HepG2 (cell line): ENCODE data around the gene LITAFD. TPM values are rescaled to one million over a fixed set of nuclear protein-coding genes. Genes with fewer than 3 reads are reported as not detected.

Experiments used
- AKNA ChIP-seq: sonication (generic); formaldehyde crosslinking; IDR thresholded peaks from 2 replicates; pipeline ENCODE4 v1.4.0; 2020; ENCODE audit warnings: missing genetic modification reagents, borderline replicate concordance
- ARNT ChIP-seq: fragments of 450-650 bp; IDR thresholded peaks from 2 replicates; pipeline ENCODE4 v1.6.1; 2017
- CENPX ChIP-seq: sonication (generic); formaldehyde crosslinking; IDR thresholded peaks from 2 replicates; pipeline ENCODE4 v1.9.0; 2021; ENCODE audit warnings: mild to moderate bottlenecking, missing genetic modification reagents, moderate library complexity
- DR1 ChIP-seq: sonication (generic); formaldehyde crosslinking; IDR thresholded peaks from 2 replicates; pipeline ENCODE4 v1.8.0; 2021; ENCODE audit warnings: mild to moderate bottlenecking, missing genetic modification reagents, inconsistent platforms
- JUND ChIP-seq: sonication (generic); formaldehyde crosslinking; IDR thresholded peaks from 2 replicates; pipeline ENCODE4 v1.8.0; 2022; ENCODE audit warnings: mild to moderate bottlenecking, missing genetic modification reagents
- NFE2L2 ChIP-seq: fragments of 150-350 bp; IDR thresholded peaks from 2 replicates; pipeline ENCODE4 v1.6.1; 2014; ENCODE audit warnings: low read length
- ONECUT2 ChIP-seq: sonication (generic); formaldehyde crosslinking; IDR thresholded peaks from 2 replicates; pipeline ENCODE4 v1.4.0; 2020; ENCODE audit warnings: missing genetic modification reagents
- REPIN1 ChIP-seq: sonication (generic); formaldehyde crosslinking; IDR thresholded peaks from 2 replicates; pipeline ENCODE4 v1.8.0; 2022; ENCODE audit warnings: missing genetic modification reagents, low read depth, mild to moderate bottlenecking, borderline replicate concordance
- SP4 ChIP-seq: sonication (generic); formaldehyde crosslinking; IDR thresholded peaks from 2 replicates; pipeline ENCODE4 v1.8.1; 2023; ENCODE audit warnings: mild to moderate bottlenecking, missing genetic modification reagents
- SRY ChIP-seq: sonication (generic); formaldehyde crosslinking; IDR thresholded peaks from 2 replicates; pipeline ENCODE4 v1.8.0; 2022; ENCODE audit warnings: mild to moderate bottlenecking, missing genetic modification reagents
- TBX2 ChIP-seq: sonication (generic); formaldehyde crosslinking; IDR thresholded peaks from 2 replicates; pipeline ENCODE4 v1.5.0; 2020; ENCODE audit warnings: missing genetic modification reagents, mild to moderate bottlenecking, borderline replicate concordance
- ZNF510 ChIP-seq: sonication (generic); formaldehyde crosslinking; IDR thresholded peaks from 2 replicates; pipeline ENCODE4 v1.4.0; 2020; ENCODE audit warnings: low read depth, mild to moderate bottlenecking, missing genetic modification reagents
- ZNF549 ChIP-seq: sonication (generic); formaldehyde crosslinking; IDR thresholded peaks from 2 replicates; pipeline ENCODE4 v1.5.0; 2020; ENCODE audit warnings: missing genetic modification reagents
- ZNF562 ChIP-seq: sonication (generic); formaldehyde crosslinking; IDR thresholded peaks from 2 replicates; pipeline ENCODE4 v1.8.0; 2022; ENCODE audit warnings: missing genetic modification reagents, borderline replicate concordance
- ZNF660 ChIP-seq: sonication (generic); formaldehyde crosslinking; IDR thresholded peaks from 2 replicates; pipeline ENCODE4 v1.5.1; 2020; ENCODE audit warnings: mild to moderate bottlenecking, low read depth, missing genetic modification reagents, borderline replicate concordance
- ZNF709 ChIP-seq: sonication (generic); formaldehyde crosslinking; IDR thresholded peaks from 2 replicates; pipeline ENCODE4 v1.5.0; 2020; ENCODE audit warnings: mild to moderate bottlenecking, missing genetic modification reagents
- ZNF749 ChIP-seq: sonication (generic); formaldehyde crosslinking; IDR thresholded peaks from 2 replicates; pipeline ENCODE4 v1.8.0; 2022; ENCODE audit warnings: mild to moderate bottlenecking, missing genetic modification reagents, moderate library complexity, borderline replicate concordance
- ZNF775 ChIP-seq: sonication (generic); formaldehyde crosslinking; IDR thresholded peaks from 2 replicates; pipeline ENCODE4 v1.4.0; 2020; ENCODE audit warnings: missing genetic modification reagents, mild to moderate bottlenecking, moderate library complexity, borderline replicate concordance
- ZNF776 ChIP-seq: sonication (generic); formaldehyde crosslinking; IDR thresholded peaks from 2 replicates; pipeline ENCODE4 v1.4.0; 2020; ENCODE audit warnings: mild to moderate bottlenecking, missing genetic modification reagents
- polyA plus RNA-seq, 8 experiments: library from polyadenylated mRNA; depleted of rRNA in 3 of 8; stranded (reverse) in 7 of 8; unstranded in 1 of 8; fragments of >200 nt; fragmentation: Illumina TruSeq in 4 of 8; extraction: Trizol in 4 of 8; gene quantifications; 2 replicates each; pipeline versions ENCODE4 v1.2.1 to v1.2.3, GENCODE V29; 2011 to 2016; ENCODE audit warnings: low read depth in 4 of 8, missing spikeins in 1 of 8, mixed read lengths in 1 of 8; ENCODE audit not compliant: insufficient read depth in 1 of 8
- total RNA-seq, 5 experiments: library from RNA; depleted of rRNA; stranded (reverse); fragments of >200 nt; fragmentation: Illumina TruSeq; extraction: Trizol; gene quantifications; 2 replicates each; pipeline ENCODE4 v1.2.3, GENCODE V29; 2016; ENCODE audit warnings: low read depth in 1 of 5
- TF ChIP-seq, protein P1 (sequence below): sonication (generic); formaldehyde crosslinking; IDR thresholded peaks from 2 replicates; pipeline ENCODE4 v1.5.1; 2020; ENCODE audit warnings: missing genetic modification reagents, mild to moderate bottlenecking, borderline replicate concordance
- TF ChIP-seq, protein P2 (sequence below): sonication (generic); formaldehyde crosslinking; IDR thresholded peaks from 2 replicates; pipeline ENCODE4 v1.5.1; 2020; ENCODE audit warnings: mild to moderate bottlenecking, missing genetic modification reagents, moderate library complexity

LITAFD gene
- total and polyA plus RNA-seq, 2 of the 13 experiments (the other 11 are each of a cell fraction or from before 2014, with no cell fraction given): not detected

DNA sequence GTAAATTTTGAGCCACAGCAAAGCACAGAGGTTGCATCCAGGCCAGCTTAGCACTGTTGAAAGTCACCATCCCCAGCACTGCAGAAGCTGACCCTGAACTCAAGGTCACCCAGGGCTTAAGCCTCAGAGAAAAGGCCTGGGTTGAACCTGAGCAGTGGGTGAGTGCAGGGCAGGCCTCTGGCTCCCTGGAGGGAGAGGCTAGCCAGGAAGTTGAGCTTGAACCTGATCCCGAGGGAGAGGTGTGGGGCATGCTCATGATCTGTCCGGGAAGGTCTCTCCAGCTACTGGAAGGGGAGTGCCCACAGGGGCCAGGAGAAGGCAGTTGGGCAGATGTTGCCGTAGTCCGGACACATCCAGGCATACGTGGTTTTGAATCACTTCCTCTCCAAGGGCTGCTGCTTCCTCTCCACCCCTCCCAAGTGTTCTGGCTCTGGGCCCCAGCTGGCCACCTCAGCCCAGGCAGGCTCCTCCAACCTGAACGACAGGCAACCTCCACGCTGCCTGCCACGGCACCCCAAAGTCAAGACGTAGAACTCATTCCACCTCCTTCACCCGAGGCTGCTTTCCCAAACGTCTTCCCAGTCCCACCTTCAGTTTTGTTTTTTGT, 31.8 kb upstream of the LITAFD start (continued):
- TF ChIP-seq, protein P1, sequence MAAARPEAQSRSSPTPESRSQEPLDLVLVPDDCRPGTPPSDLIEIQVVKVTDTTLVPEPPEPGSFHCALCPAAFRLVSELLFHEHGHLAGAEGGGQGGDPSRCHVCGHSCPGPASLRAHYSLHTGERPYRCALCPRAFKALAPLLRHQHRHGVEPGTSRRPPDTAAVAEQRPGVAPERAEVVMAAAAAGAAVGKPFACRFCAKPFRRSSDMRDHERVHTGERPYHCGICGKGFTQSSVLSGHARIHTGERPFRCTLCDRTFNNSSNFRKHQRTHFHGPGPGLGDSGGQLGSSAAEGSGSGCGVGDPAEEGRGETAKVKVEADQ (CRISPR knock-in tag): peak; percentile 91
- TF ChIP-seq, protein P2, sequence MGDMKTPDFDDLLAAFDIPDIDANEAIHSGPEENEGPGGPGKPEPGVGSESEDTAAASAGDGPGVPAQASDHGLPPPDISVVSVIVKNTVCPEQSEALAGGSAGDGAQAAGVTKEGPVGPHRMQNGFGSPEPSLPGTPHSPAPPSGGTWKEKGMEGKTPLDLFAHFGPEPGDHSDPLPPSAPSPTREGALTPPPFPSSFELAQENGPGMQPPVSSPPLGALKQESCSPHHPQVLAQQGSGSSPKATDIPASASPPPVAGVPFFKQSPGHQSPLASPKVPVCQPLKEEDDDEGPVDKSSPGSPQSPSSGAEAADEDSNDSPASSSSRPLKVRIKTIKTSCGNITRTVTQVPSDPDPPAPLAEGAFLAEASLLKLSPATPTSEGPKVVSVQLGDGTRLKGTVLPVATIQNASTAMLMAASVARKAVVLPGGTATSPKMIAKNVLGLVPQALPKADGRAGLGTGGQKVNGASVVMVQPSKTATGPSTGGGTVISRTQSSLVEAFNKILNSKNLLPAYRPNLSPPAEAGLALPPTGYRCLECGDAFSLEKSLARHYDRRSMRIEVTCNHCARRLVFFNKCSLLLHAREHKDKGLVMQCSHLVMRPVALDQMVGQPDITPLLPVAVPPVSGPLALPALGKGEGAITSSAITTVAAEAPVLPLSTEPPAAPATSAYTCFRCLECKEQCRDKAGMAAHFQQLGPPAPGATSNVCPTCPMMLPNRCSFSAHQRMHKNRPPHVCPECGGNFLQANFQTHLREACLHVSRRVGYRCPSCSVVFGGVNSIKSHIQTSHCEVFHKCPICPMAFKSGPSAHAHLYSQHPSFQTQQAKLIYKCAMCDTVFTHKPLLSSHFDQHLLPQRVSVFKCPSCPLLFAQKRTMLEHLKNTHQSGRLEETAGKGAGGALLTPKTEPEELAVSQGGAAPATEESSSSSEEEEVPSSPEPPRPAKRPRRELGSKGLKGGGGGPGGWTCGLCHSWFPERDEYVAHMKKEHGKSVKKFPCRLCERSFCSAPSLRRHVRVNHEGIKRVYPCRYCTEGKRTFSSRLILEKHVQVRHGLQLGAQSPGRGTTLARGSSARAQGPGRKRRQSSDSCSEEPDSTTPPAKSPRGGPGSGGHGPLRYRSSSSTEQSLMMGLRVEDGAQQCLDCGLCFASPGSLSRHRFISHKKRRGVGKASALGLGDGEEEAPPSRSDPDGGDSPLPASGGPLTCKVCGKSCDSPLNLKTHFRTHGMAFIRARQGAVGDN: peak; percentile 96
- TF ChIP-seq JUND (peak; percentile 52; the same call in 1 of the 2 replicates), ZNF749 (peak; percentile 75; the same call in 1 of the 2 replicates), ONECUT2 (CRISPR knock-in tag) (no peak), CENPX (CRISPR knock-in tag) (no peak), SP4 (CRISPR knock-in tag) (0 out of 2 replicates have a peak, but pooled peaks have one; percentile 23), ZNF660 (CRISPR knock-in tag) (no peak), DR1 (CRISPR knock-in tag) (peak; percentile 39; the same call in 1 of the 2 replicates), REPIN1 (CRISPR knock-in tag) (peak; percentile 96), ZNF510 (CRISPR knock-in tag) (no peak), ZNF776 (CRISPR knock-in tag) (no peak), ZNF709 (CRISPR knock-in tag) (no peak; the same call in 1 of the 2 replicates), ZNF775 (peak; percentile 11; the same call in 1 of the 2 replicates), SRY (CRISPR knock-in tag) (0 out of 2 replicates have a peak, but pooled peaks have one; percentile 70), NFE2L2 (no peak), ARNT (no peak), ZNF549 (CRISPR knock-in tag) (no peak), AKNA (CRISPR knock-in tag) (no peak), ZNF562 (CRISPR knock-in tag) (no peak), TBX2 (CRISPR knock-in tag) (peak; percentile 95)
